Measurements from ENCODE around the gene UNC13C.

DNA sequence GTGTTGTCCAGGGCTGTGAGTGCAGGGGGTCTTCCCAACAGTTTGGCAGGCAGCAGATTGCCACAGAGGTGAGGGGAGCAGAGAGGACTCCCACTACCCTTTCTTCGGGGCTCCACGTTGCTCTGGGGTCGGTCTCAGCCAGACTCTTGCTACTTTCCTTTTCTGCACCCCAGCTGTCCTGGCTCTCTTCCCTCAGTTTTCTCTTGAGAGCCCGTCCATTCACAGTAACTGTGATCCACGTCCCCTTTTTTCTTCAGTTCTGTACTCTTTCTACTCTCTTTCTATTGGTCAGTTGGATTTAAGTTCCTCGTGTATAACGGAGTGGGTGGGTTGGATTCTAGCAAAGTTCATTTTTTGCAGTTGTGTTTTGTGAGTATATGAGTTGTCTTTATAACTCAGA is 105.8 kb downstream of the UNC13C start:
- TF ChIP-seq EZH2 (IDR thresholded peaks at IDR 0.05; ENCODE audit: insufficient read depth, poor library complexity, severe bottlenecking) (no peak), EZH2phosphoT487 (IDR thresholded peaks at IDR 0.05; ENCODE audit: insufficient read depth, low read depth) (no peak)
